NCI-H526 (cell line): ENCODE results near the gene PLPPR4.
A peak's percentile ranks its signal among the peaks of the same experiment; 100 is the strongest.
"Not testable (repeated sequence)": the region's sequence is repeated elsewhere in the genome, so short reads cannot be mapped to it uniquely, and the experiment has no call there.

ENCODE experiments used
- DNase-seq, 2 experiments: peaks; one replicate each; lab custom pipeline; 2025; lab: John Stamatoyannopoulos, UW

Gene PLPPR4

DNA sequence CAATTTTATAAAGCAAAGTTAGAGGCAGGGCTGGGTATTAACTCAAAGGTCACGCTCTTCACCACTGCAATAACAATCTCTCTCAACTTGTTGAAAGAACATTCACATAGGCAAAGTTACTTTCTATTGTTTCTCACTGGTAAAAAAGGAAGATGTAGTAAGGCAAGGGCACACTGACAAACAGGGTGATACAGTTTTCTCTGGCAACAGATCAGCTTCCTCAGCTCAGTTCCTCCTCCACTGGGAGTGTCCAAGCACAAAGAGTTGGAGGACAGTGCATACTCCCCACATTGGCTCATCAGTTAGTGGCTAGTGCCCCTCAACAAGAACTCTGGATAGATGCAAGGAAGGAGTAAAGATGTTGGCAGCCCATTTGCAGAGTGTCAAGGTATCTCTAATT is 3.7 kb downstream of the PLPPR4 start:
- DNase-seq: no peak

DNA sequence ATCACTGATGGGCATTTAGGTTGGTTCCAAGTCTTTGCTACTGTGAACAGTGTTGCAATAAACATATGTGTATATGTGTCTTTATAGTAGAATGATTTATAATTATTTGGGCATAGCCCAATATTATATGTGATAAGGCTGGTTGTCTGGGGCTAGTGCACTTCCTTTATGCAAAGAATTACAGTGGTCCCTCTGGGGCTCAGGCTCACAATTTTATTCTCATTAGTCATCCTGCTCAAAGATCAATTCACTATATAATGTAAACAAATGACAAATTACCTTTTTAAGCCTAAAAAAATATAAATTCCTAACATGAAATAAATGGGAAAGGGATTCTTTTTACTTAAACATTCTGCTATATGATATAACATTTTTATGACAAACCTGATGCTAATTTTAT is 5.0 kb downstream of the PLPPR4 start:
- no peak for DNase-seq

DNA sequence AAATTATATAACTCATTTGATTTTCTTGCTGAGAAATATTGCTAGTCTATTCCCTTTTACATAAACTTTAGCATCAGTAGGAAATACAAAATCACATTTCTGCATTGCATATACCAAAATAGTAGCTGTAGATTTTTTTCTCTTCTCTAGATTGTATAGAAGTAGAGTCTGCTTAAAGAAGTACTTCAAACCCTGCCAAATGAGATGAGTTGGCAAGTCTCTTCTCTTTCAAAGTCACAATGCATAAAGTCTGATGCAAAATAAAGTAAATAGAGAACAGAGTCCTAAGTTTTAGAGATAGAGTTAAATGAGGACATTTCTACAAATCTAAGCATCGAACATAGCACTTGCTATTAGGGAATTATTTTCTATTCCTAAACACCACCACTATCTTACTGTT is 6.4 kb downstream of the PLPPR4 start:
- no peak for DNase-seq

DNA sequence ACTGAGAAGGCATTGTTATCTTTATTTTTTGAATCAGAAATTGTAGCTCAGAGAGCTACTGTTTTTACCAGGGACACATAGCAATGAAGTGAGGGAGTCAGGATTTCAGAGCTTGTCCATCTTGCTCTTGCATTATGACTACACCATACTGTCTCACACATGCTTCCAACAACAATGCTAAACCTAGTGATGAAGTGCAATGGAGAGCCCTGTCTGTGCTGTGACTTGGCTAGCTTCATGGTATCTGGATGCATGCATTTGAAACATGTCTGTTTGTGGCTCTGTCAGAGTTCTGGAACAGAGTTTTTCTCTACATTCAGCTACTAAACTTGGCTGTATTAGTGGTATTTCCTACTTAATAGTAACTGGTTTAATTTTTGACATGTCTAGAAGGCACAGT is 7.0 kb downstream of the PLPPR4 start:
- DNase-seq: no peak

DNA sequence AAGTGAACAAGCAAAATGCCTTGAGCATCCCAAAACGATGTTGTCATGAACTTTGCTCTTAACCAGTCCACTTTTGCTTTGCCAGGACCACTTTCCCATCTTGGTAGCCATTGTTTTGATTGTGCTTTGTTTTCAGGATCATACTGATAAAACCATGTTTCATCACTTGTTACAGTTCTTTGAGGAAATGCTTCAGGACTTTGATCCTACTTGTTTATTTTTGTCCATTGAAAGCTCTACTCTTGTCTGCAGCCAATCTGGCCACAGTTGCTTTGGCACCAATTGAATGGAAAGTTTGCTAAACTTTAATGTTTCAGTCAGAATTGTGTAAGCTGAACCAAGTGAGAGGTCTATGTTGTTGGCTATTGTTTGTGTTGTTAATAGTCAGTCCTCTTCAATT is 12.8 kb downstream of the PLPPR4 start:
- no peak for DNase-seq

DNA sequence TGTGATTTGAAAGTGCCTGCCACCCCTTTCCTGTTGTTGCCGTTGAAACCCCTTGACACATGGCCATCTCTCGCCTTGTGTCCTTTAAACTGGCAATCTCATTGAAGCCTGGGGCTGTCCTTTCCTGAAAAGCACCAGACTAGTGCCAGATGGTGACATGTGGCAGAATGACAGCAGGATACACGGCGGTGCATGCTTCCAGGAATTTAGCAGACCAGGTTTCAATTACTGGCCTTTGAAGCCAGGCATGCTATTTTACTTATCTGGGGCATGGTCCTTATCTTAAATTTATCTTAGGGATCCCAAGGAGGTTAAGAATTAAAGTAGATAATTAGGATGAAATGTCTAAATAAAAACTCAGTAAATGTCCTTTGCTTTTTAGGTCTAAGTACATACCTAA is 15.2 kb downstream of the PLPPR4 start:
- DNase-seq: no peak

DNA sequence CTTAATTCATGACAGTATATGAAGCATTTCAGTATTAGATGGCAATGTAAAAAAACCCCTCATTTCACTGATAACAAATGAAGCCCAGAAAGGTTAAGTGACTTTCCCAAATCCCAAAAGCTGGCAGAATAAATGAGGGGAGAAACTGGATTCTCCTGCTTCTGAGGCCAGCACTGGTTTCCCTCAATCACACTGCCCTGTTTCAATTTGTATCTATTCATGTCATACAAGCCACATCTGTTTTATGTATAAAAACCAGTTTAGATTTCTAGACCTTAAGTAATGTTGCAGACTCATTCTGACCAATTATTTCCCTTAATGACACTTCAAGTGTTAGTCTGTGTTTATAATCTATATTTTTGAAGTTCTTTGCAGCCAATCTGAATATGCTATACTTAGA is 16.8 kb downstream of the PLPPR4 start:
- DNase-seq: no peak

DNA sequence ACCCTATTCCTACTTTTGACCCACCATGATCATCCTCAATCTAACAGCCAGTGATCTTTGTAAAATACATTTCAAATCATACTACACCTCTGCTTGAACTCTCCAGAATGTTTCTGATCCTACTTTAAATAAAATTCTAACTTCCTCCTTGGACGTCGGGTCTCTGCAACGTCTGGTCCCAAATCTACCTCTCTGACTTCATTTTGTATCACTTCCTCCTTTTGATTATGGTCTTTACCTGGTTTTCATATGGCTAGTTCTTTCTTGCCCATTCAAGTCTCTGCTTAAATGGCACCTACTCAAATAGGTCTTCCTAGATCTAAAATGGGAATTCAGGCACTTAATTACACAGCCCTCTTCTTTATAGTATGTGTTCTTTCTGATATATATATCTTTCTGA is 18.2 kb downstream of the PLPPR4 start:
- DNase-seq: no peak

DNA sequence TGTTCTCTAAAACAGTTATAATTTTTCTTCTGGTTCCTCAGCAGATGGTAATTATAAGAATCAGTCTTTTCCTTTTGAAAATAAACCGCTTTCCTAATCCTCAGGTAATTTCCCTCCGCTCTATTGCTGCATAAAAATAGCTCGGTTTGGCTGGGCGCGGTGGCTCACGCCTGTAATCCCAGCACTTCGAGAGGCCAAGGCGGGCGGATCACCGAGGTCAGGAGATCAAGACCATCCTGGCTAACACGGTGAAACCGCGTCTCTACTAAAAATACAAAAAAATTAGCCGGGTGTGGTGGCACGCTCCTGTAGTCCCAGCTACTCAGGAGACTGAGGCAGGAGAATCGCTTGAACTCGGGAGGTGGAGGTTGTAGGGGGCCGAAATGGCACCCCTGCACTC is 19.2 kb downstream of the PLPPR4 start:
- not testable (repeated sequence) for DNase-seq

DNA sequence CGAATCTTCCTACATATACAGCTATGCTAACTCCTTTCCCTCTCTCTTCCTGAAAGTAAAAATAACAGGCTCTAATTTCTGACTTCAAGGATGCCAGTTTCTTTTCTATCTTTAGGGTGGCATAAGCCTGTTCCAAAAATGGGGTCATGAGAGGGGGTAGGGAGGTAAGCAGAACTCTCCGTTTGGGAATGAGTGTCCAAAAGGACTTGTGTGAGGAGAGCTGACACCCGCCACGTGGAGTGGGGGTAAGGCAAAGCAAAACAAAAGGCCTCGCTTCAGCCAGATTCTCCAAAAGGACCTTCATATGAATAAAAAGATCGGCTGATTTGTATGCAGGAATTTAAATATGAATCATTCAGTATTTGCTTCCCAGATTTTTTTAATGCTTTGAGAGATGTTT is 28.6 kb downstream of the PLPPR4 start:
- DNase-seq: no peak

DNA sequence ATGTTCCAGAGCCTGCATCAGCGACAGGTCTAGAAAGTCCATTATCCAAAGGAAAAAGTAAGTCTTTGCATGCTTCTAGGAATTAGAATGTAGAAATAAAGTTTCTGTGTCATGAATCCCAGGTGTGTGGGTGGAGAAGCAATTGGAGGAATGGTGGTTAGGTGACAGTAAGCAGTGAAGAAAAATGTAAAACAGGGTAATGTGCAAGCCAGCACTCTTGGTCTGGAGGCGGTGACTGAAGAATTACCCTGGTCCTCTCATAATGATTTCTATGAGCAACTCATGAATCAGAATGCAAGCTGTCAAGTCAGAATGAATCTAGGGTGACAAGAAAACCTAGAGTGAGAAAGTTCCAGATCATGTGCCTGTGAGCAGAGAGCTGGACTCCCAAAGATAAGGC is 33.6 kb downstream of the PLPPR4 start:
- DNase-seq: no peak

DNA sequence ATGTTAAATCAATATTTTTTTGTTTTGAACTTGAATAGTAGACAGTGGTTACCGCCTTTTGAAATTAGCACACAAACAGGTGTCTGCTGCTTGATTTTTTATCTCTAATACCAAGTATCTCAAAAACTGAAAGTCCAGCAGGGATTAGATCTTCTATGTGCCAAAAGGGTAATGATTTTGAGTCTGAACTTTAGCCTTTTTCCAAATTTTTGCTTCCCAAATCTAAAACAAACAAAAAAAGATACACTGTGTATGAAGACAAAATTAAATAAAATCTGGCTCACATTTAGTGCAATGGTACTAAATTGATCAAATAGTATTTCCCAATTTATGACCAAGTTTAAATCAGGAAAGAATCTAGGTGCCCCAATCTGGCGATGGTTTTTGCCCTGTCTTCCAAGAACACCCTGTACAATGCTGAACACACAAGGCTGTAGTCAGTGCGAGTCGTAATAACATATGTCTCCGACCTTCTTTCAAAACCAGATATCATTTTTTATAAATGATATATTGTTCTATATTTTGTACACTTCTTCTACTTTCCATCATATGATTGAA is 40.5 kb downstream of the PLPPR4 start:
- DNase-seq: no peak

DNA sequence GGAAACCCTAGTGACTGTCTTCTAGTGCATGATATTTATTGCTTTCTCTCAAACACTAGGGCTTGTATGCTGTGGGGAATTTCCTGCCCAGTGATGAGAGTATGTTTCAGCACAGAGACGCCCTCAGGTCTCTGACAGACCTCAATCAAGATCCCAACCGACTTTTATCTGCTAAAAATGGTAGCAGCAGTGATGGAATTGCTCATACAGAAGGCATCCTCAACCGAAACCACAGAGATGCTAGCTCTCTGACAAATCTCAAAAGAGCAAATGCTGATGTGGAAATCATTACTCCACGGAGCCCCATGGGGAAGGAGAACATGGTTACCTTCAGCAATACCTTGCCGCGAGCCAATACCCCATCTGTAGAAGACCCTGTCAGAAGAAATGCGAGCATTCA is 41.3 kb downstream of the PLPPR4 start:
- DNase-seq: no peak

DNA sequence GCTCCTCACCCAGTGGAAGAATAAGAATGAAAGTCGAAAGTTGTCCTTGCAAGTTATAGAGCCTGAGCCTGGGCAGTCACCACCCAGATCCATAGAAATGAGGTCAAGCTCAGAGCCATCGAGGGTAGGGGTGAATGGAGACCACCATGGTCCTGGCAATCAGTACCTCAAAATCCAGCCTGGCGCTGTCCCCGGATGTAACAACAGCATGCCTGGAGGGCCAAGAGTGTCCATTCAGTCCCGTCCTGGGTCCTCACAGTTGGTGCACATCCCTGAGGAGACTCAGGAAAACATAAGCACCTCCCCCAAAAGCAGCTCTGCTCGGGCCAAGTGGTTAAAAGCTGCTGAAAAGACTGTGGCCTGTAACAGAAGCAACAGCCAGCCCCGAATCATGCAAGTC is 41.8 kb downstream of the PLPPR4 start:
- DNase-seq: no peak

DNA sequence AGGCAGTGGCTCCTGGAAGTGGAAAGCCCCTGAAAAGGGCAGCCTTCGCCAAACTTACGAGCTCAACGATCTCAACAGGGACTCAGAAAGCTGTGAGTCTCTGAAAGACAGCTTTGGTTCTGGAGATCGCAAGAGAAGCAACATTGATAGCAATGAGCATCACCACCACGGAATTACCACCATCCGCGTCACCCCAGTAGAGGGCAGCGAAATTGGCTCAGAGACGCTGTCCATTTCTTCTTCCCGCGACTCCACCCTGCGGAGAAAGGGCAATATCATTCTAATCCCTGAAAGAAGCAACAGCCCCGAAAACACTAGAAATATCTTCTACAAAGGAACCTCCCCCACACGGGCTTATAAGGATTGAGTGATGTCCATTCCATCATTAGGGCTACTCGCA is 42.4 kb downstream of the PLPPR4 start:
- no peak for DNase-seq

DNA sequence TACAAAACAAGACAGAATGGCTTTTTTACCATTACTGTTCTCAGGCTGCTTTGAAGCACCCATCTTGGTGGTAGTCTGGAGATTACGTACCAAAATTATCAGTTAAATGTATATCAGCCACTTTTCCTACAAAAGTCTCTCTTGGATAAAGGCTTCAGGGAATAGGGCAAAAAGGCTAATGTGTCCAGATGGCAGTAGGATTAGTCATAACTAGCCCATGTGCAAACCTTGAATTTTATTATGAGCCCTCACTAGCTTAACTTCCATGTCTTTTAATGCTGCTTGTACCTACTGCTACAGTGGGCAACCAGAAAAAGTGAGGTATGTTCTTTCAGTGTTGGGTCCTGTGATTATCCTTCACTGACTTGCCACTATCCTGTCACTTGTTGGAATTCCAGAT is 51.0 kb downstream of the PLPPR4 start:
- no peak for DNase-seq

DNA sequence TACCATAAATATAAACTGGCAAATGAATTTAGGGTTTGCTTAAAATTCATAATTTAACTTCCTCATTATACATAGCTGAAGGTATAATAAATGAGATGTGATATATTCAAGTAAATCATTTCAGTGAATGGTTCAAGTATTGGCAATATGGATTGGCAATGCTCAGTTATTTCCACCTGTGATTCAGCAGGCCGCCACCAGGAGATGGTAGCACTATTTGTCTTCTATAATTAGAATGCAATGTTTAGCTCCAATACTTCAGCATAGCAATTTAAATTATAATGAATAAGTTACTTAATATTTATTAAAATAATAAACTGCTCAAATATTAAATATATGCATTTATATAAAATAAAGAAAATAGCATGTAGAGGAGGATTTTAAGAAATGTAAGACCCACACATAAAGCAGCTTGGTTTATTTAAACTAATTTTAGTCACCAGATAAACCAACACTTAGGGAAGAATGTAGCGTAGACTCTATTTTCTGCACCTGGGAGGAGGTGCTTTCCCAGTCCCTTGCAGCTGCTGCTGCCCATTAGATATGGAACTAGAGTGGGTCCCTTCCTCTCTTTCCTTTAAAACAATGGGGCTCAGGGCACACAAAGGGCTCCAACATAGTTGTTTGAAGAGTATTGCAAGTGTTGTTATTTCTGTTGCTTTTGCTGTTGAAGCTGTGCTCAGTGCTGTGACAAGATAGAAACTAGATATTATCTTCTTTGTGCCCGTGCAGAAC is 62.1 kb downstream of the PLPPR4 start:
- no peak for DNase-seq

DNA sequence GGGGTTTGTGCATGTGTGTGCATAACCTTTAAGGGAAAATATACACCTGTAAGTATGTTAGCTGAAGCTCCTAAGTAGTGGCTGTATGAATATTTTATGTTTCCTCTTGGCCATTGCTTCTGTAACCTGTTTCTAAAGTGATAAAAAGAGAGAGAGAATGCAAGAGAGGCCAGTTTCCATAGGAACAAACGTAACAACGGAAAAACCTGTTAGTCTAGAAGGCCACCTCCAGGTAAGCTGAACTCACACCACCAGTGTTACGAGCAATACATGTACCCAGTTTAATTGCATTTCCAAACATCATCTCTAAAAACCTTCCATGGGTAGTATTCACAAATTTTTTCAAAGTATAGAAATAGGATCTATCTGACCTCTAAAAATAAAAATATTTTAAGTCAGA is 63.1 kb downstream of the PLPPR4 start:
- DNase-seq: peak; percentile 33 to 56

DNA sequence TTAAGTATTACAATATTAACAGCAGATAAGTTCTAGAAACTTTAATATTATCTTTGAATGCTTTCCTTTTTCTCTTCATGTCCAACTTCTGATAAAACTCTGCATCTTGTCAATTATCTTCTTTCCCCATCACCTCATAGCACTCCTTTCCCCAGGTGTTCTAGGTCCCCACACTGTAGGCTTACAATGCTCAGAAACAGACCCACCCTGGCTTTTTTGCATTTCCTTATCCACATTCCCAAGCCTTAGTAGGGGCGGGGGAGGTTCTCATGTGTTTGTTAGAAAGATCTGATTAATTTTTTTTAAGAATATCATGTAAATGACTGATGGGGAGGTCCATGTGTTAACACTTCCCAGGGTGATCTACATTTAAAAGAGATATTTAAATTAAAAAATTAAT is 63.9 kb downstream of the PLPPR4 start:
- no peak for DNase-seq

DNA sequence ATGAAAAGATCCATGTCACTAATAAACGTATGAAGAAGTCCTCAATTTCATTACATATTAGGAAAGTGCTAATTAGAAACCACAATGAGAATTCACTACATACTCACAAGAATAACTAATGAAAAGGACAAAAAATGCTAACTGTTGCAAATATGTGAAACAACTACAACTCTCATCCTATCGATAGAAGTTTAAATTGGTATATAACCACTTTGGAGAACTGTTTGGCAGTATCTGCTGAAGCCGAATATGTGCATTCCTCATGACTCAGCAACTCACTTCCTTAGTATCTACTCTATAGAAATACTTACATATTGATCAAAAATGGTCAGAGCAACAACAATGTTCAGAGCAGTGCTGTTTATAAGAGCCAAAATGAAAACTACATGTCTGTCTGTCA is 66.8 kb downstream of the PLPPR4 start:
- DNase-seq: no peak

DNA sequence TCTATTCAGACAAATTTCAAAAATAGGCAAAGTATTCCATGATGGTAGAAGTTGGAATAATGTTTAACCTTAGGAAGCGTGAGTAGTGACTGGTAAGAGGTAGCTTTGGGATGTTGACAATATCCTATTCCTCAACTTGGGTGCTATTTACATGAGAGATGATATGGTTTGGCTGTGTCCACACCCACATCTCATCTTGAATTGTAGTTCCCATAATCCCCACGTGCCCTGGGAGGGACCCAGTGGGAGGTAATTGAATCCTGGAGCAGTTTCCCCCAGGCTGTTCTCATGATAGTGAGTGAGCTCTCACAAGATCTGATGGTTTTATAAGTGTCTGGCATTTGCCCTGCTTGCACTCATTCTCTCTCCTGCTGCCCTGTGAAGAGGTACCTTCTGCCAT is 67.3 kb downstream of the PLPPR4 start:
- DNase-seq: no peak

DNA sequence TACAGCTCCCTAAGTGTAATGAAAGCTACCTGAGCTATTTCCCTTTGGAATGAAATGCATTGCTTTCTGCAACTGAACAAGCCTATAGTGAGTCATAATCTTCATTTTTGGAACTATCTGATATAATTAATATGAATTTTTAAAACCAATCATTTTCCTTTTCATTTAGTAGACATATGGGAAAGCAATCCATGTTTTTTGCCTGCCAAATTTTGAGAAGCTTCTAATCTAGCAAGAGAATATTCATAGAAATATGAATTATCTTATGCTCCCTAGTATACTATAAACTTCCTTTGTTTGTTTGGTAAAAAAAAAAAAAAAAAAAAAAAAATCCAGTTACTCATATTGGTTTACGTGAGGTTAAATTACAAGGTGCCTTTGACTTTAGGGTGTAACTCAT is 68.3 kb downstream of the PLPPR4 start:
- no peak for DNase-seq

DNA sequence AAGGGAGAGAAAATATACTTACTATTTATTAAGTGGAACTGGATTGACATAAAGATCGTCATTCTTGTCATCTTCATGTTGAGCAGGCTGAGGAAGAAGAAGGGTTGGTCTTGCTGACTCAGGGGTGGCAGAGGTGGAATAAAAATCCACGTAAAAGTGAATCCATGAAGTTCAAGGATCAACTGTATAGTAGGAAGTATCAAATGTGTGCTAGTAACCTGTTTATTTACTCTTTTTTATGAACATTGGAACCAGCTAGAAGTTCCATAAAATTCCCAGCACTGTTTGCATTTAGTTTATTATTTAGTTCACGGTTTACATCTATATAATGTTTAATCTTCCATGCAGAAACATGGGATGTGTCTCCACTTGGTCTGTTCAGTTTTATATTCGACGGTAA is 70.7 kb downstream of the PLPPR4 start:
- no peak for DNase-seq

DNA sequence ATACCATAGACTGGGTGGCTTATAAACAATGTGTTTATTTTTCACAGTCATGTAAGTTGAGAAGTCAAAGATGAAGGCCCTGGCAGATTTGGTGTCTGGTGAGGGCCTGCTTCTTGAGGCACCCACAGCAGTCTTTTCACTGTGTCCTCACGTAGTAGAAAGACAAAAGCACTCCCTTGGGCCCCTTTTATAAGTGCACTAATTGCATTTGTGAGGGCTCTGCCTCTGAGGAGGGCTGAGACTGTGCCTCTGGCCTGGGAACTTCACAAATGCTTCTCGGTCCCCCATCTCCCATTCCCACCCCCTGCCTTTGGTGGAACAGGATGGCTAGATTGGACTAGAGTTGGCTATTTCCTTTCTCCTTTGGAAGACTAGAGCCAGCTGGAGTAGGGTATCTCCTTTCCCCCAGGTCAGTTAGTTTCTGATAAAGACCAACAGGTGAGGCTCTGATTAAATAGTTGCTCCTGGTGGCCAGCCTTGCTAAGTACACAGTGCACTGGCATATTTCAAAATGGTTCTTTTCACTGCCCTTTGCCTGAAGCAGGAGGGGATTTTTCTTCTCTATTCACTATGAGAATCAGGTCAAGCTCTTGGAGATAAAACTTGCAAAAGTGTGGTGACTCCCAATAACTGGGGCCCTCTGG is 82.9 kb downstream of the PLPPR4 start:
- no peak for DNase-seq
